MM.1S (cell line): ENCODE data around the gene ASH1L.

Experiments used
- DNase-seq: peaks from one replicate; pipeline ENCODE4 v3.0.0-alpha.2; 2015
- H2AFZ ChIP-seq: fragments of 300-600 bp; sonication (generic); 2 replicates; pipeline ENCODE4 v1.6.0; 2016; ENCODE audit warnings: antibody characterized with exemption, low read length
- H3F3A ChIP-seq: fragments of 300-600 bp; sonication (generic); 2 replicates; pipeline ENCODE4 v1.6.1; 2016; ENCODE audit warnings: mild to moderate bottlenecking, antibody characterized with exemption, low read length, moderate library complexity, mixed read lengths; ENCODE audit not compliant: insufficient read depth
- H3K27ac ChIP-seq: fragments of 300-600 bp; sonication (generic); 2 replicates; pipeline ENCODE4 v1.5.1; 2016; ENCODE audit warnings: mild to moderate bottlenecking, low read length
- H3K27me3 ChIP-seq: fragments of 300-600 bp; sonication (generic); replicated peaks from 2 replicates; pipeline ENCODE4 v1.6.0; 2016; ENCODE audit warnings: low read length; ENCODE audit not compliant: insufficient read depth
- H3K36me3 ChIP-seq: fragments of 300-600 bp; sonication (generic); replicated peaks from 2 replicates; pipeline ENCODE4 v1.6.1; 2016; ENCODE audit warnings: mild to moderate bottlenecking, low read length, mixed read lengths; ENCODE audit not compliant: insufficient read depth
- H3K4me1 ChIP-seq: fragments of 300-600 bp; sonication (generic); 2 replicates; pipeline ENCODE4 v1.6.1; 2016; ENCODE audit warnings: low read length, mixed read lengths
- H3K4me2 ChIP-seq: fragments of 300-600 bp; sonication (generic); 2 replicates; pipeline ENCODE4 v1.6.0; 2016; ENCODE audit warnings: low read depth, low read length
- H3K4me3 ChIP-seq: fragments of 300-600 bp; sonication (generic); 2 replicates; pipeline ENCODE4 v1.5.1; 2016; ENCODE audit warnings: low read length, mixed read lengths
- H3K79me2 ChIP-seq: fragments of 300-600 bp; sonication (generic); 2 replicates; pipeline ENCODE4 v1.6.1; 2016; ENCODE audit warnings: mixed run types, low read length, mixed read lengths
- H3K9ac ChIP-seq: fragments of 300-600 bp; sonication (generic); 2 replicates; pipeline ENCODE4 v1.6.1; 2016; ENCODE audit warnings: low read length, mixed read lengths
- H3K9me2 ChIP-seq: fragments of 300-600 bp; sonication (generic); replicated peaks from 2 replicates; pipeline ENCODE4 v1.6.1; 2016; ENCODE audit warnings: mild to moderate bottlenecking, low read length, mixed read lengths; ENCODE audit not compliant: insufficient read depth
- H3K9me3 ChIP-seq: fragments of 300-600 bp; sonication (generic); replicated peaks from 2 replicates; pipeline ENCODE4 v1.6.1; 2016; ENCODE audit warnings: mild to moderate bottlenecking, low read length, mixed read lengths; ENCODE audit not compliant: insufficient read depth
- H4K20me1 ChIP-seq: fragments of 300-600 bp; sonication (generic); 2 replicates; pipeline ENCODE4 v1.6.1; 2016; ENCODE audit warnings: mild to moderate bottlenecking, low read length, moderate library complexity, mixed read lengths; ENCODE audit not compliant: insufficient read depth
- EZH2 ChIP-seq: fragments of 300-600 bp; sonication (generic); optimal IDR thresholded peaks from 2 replicates; pipeline ENCODE3; 2017; ENCODE audit warnings: low read depth, mild to moderate bottlenecking, antibody characterized with exemption, low read length, mixed read lengths
- EZH2phosphoT487 ChIP-seq: fragments of 300-600 bp; sonication (generic); IDR thresholded peaks from 2 replicates; pipeline ENCODE4 v1.6.1; 2018; ENCODE audit warnings: antibody characterized with exemption, low read length
- TF ChIP-seq, protein P1 (sequence below): fragments of 300-600 bp; sonication (generic); IDR thresholded peaks from 2 replicates; pipeline ENCODE4 v1.5.1; 2016; ENCODE audit warnings: antibody characterized with exemption, low read length, mixed read lengths

The ASH1L gene

DNA sequence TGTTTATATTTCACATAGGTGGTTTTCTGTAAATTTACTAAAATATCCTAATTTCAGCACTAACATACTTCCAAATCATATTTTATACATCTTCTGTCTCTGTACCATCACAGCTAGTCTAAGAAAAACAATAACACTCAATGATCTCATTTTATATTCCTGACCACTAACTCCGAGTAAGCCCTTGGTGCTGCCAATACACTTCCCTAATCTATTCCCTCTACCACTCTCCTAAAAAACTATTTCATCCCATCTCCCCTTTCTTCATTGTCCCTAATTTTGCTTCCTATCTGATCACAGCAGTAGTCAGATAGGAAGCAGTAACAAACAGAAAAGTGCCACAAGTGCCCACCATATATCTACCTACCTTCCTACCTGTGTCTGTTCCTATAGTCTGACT is 36.2 kb downstream of the ASH1L start:
- DNase-seq, result no peak
- H3K4me1 ChIP-seq, result no peaks in the 10 kb centered on the region
- H3K4me3 ChIP-seq, result no peak overlapping the region
- no peak for TF ChIP-seq EZH2phosphoT487
- TF ChIP-seq EZH2, result no peak
- TF ChIP-seq, protein P1, sequence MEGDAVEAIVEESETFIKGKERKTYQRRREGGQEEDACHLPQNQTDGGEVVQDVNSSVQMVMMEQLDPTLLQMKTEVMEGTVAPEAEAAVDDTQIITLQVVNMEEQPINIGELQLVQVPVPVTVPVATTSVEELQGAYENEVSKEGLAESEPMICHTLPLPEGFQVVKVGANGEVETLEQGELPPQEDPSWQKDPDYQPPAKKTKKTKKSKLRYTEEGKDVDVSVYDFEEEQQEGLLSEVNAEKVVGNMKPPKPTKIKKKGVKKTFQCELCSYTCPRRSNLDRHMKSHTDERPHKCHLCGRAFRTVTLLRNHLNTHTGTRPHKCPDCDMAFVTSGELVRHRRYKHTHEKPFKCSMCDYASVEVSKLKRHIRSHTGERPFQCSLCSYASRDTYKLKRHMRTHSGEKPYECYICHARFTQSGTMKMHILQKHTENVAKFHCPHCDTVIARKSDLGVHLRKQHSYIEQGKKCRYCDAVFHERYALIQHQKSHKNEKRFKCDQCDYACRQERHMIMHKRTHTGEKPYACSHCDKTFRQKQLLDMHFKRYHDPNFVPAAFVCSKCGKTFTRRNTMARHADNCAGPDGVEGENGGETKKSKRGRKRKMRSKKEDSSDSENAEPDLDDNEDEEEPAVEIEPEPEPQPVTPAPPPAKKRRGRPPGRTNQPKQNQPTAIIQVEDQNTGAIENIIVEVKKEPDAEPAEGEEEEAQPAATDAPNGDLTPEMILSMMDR, result no peak
- no peaks in the 10 kb centered on the region for H3K9me2 ChIP-seq
- no peaks in the 10 kb centered on the region for H3K36me3 ChIP-seq
- no peaks in the 10 kb centered on the region for H3K27me3 ChIP-seq
- H3F3A ChIP-seq, result no peaks in the 10 kb centered on the region
- peaks cover 98% of the 10 kb centered on the region for H3K79me2 ChIP-seq
- H3K4me2 ChIP-seq, result no peak overlapping the region
- peaks cover 6% of the 10 kb centered on the region; the same call in 1 of the 2 replicates for H4K20me1 ChIP-seq
- H3K9me3 ChIP-seq, result no peaks in the 10 kb centered on the region
- H3K27ac ChIP-seq, result no peak overlapping the region
- H2AFZ ChIP-seq, result no peak overlapping the region
- no peak overlapping the region for H3K9ac ChIP-seq

DNA sequence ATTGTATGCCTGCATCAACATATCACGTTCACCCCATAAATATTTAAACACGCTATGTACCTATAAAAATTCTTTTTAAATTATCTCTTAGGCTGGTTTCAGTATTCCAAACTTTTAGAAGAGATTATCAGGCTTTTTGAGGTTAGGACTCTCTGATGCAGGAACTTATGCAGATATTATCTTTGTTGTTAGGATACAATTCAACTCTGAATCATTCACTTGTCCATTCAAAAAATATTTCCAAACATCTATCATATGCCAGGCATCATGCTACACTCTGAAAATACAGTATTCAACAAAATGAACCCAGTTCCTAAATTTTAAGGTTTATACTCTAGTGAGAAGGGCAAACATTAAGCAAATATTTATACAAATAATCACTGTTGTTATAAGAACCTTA is 40.5 kb downstream of the ASH1L start:
- peaks cover 93% of the 10 kb centered on the region for H3K79me2 ChIP-seq
- H3K36me3 ChIP-seq, result no peaks in the 10 kb centered on the region
- DNase-seq, result no peak
- H4K20me1 ChIP-seq, result peaks cover 6% of the 10 kb centered on the region; the same call in 1 of the 2 replicates
- no peak overlapping the region for H2AFZ ChIP-seq
- no peaks in the 10 kb centered on the region for H3F3A ChIP-seq
- H3K4me3 ChIP-seq, result no peak overlapping the region
- H3K27me3 ChIP-seq, result no peaks in the 10 kb centered on the region
- no peaks in the 10 kb centered on the region for H3K9me2 ChIP-seq
- no peak overlapping the region for H3K4me2 ChIP-seq
- H3K9ac ChIP-seq, result no peak overlapping the region
- no peak overlapping the region for H3K27ac ChIP-seq
- TF ChIP-seq EZH2phosphoT487 (no peak), EZH2 (no peak)
- TF ChIP-seq, protein P1, result no peak
- no peaks in the 10 kb centered on the region for H3K4me1 ChIP-seq
- no peaks in the 10 kb centered on the region for H3K9me3 ChIP-seq

DNA sequence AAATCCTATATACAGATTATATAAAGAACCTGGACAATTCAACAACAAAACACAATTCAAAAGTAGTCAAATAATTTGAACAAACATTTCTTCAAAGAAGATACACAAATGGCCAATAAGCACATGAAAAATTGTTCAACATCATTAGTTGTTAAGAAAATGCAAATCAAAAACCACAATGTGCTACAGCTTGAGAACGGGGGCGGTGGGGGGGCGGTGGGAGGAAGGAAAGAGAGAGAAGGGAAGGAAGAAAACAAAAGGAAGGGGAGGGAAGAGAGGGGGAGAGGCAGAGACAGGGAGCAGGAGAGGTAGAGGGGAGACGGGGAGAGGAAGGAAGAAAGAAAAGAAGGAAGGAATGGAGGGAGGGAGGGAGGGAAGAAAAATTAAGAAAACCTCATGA is 44.1 kb downstream of the ASH1L start:
- no peak overlapping the region for H3K4me3 ChIP-seq
- no peaks in the 10 kb centered on the region for H3K9me3 ChIP-seq
- no peak for DNase-seq
- no peaks in the 10 kb centered on the region for H3F3A ChIP-seq
- no peaks in the 10 kb centered on the region for H3K9me2 ChIP-seq
- H3K4me2 ChIP-seq, result no peak overlapping the region
- H3K27ac ChIP-seq, result no peak overlapping the region
- H3K9ac ChIP-seq, result no peak overlapping the region
- H3K36me3 ChIP-seq, result no peaks in the 10 kb centered on the region
- H4K20me1 ChIP-seq, result no peaks in the 10 kb centered on the region; the same call in 1 of the 2 replicates
- no peaks in the 10 kb centered on the region for H3K27me3 ChIP-seq
- H3K4me1 ChIP-seq, result no peaks in the 10 kb centered on the region
- no peak overlapping the region for H2AFZ ChIP-seq
- H3K79me2 ChIP-seq, result peaks cover 94% of the 10 kb centered on the region
- no peak for TF ChIP-seq EZH2
- TF ChIP-seq, protein P1, result no peak
- TF ChIP-seq EZH2phosphoT487, result no peak
